GM21825 (cell line): Measurements from ENCODE around the gene PILRA.
"Not testable (repeated sequence)": the region's sequence is repeated elsewhere in the genome, so short reads cannot be mapped to it uniquely, and the experiment has no call there.

ENCODE experiments used
- ATAC-seq: cut with Tn5 transposase; IDR thresholded peaks from one replicate; pipeline ENCODE4 v1.9.1; 2021; ENCODE audit warnings: mild to moderate bottlenecking, moderate library complexity; ENCODE audit not compliant: unreplicated experiment

Gene PILRA

GRCh38 chr7:100432621-100433275, 59.5 kb downstream of the PILRA start:
- no peak for ATAC-seq

- no peak for ATAC-seq
Observed at GRCh38 chr7:100433276-100433591, 59.9 kb downstream of the PILRA start.

- ATAC-seq = no peak
Observed at GRCh38 chr7:100433592-100434296, 60.5 kb downstream of the PILRA start.

GRCh38 chr7:100434297-100435144, 61.2 kb downstream of the PILRA start:
- no peak for ATAC-seq

- peak; percentile 27 for ATAC-seq
Observed at GRCh38 chr7:100435401-100436304, 62.4 kb downstream of the PILRA start.

- no peak for ATAC-seq
Observed at GRCh38 chr7:100437150-100438100, 64.1 kb downstream of the PILRA start.

- no peak for ATAC-seq
Observed at GRCh38 chr7:100438172-100438571, 64.9 kb downstream of the PILRA start.

- ATAC-seq = not testable (repeated sequence)
Observed at GRCh38 chr7:100438731-100439130, 65.4 kb downstream of the PILRA start.

GRCh38 chr7:100439244-100439643, 66.0 kb downstream of the PILRA start:
- not testable (repeated sequence) for ATAC-seq

- ATAC-seq = no peak
Observed at GRCh38 chr7:100441641-100442535, 68.6 kb downstream of the PILRA start.

- ATAC-seq = no peak
Observed at GRCh38 chr7:100443096-100443840, 70.0 kb downstream of the PILRA start.

- ATAC-seq = no peak
Observed at GRCh38 chr7:100444311-100445278, 71.3 kb downstream of the PILRA start.

GRCh38 chr7:100446040-100446439, 72.8 kb downstream of the PILRA start:
- ATAC-seq = no peak

- not testable (repeated sequence) for ATAC-seq
Observed at GRCh38 chr7:100447363-100447762, 74.1 kb downstream of the PILRA start.

- ATAC-seq = no peak
Observed at GRCh38 chr7:100449190-100449795, 76.0 kb downstream of the PILRA start.
